HG02623 (cell line): Measurements from ENCODE around the gene GALNT16.
"Not testable (repeated sequence)": the region's sequence is repeated elsewhere in the genome, so short reads cannot be mapped to it uniquely, and the experiment has no call there.

Source experiments
- ATAC-seq: cut with Tn5 transposase; IDR thresholded peaks from one replicate; pipeline ENCODE4 v1.9.1; 2021; ENCODE audit warnings: moderate library complexity; ENCODE audit not compliant: unreplicated experiment

Gene GALNT16

DNA sequence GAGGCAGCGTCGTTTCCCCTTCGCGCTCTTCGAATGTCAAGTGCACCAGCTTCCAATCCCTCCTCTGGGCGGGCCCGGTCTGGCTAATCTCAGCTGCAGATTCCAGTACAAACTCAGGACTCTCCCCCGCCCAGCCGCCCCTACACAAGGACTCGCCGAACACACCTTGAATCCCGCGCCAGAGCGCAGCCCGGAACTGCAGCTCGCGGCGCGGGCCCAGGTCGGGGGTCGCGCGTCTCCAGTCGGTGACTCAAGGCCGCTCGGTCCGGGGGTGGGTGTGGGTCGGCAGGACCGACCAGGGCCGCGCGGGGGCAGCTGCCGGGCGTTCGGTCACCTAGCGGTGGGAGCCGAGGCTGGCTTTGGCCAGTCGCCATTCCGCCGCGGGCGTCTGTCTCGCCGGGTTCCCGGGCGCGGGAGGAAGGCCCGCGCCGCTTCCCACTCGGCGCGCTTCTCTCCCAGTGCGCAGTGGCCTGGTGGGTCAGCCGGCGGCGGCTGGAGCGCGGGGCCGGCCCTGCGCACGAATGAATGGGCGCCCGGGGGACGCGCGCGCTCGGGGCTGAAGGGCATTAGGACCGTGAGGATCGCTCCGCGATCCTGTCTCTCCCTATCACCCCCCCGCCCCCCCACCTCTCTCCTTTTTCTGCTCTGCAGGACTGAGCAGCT lies at the start of gene GALNT16:
Gene GALNT16 (plus strand): TSS at position 632 of the 663 bp plus-strand sequence. CDS start 133 bp downstream, outside the sequence.
- no peak for ATAC-seq

DNA sequence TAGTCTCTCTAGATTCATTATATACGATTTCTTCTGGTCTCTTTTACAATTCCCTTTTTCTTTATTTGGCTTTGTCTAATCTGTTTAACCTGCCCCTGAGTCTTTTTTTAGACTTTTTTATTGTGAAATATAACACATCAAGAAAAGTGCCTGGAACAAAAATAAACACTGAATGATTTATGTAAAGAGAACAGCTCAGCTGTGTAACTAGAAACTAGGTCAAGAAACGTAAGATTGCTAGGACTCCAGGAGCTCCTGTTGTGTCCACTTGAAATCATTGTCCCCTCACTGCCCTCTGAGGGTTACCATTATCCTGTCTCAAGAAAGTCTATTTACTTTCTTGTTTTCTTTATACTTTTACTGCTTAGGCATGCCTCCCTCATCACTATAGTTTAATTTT lies 45.6 kb upstream of the GALNT16 start:
- no peak for ATAC-seq

DNA sequence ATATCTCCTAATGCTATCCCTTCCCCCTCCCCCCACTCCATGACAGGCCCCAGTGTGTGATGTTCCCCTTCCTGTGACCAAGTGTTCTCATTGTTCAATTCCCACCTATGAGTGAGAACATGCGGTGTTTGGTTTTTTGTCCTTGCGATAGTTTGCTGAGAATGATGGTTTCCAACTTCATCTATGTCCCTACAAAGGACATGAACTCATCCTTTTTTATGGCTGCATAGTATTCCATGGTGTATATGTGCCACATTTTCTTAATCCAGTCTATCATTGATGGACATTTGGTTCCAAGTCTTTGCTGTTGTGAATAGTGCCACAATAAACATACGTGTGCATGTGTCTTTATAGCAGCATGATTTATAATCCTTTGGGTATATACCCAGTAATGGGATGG lies 42.3 kb upstream of the GALNT16 start:
- ATAC-seq: not testable (repeated sequence)

DNA sequence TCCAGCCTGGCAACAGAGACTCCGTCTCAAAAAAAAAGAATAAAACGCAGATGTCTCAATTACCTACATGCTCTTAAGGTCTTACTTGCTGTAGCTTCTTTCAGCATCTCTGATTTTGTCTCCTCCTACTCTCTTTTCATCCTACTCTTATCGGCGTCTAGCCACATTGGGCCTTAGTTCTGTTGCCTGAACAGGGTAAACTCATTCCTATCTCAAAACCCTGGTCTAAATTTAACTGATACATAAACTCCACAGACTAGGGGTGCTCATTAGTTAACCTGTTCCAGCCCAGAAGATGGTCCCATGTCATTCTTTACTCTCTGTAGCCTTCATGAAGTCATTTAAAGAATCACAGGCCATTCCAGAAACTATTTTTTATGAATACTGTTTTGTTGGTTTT lies 35.0 kb upstream of the GALNT16 start:
- ATAC-seq: no peak

DNA sequence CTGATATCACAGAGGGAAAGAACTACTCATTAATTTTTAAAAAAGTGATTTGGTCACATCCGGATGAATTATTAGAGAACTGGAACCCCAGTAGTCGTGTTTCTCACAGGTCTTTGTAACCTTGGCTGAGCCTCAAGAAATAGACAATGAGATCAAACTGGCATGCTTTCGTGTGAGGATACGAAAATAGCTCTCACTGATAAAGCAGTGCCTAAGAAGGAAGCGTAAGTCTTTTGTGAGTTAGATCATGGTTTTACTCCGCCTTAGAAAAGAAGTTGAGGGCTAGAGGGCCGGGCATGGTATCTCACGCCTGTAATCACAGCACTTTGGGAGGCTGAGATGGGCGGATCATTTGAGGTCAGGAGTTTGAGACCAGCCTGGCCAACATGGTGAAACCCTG lies 33.8 kb upstream of the GALNT16 start:
- ATAC-seq: no peak

DNA sequence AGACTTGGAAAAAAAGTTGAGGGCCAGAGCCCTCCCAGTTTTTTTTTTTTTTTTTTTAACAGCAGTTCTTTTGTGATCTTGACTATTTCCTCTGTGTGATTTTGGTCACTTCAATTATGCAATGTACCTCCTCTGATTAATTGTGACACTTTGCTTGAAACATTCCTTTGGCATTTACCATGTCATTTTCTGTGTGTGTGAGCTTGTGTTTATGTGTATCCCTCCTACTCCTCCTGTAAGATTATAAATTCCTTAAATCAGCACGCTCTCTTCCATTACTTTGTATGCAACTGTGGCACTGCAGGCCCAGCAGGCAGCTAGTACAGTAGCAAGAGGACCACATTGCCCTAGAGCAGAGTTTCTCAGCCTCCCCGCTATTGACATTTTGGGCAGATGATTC lies 33.2 kb upstream of the GALNT16 start:
- ATAC-seq: no peak

DNA sequence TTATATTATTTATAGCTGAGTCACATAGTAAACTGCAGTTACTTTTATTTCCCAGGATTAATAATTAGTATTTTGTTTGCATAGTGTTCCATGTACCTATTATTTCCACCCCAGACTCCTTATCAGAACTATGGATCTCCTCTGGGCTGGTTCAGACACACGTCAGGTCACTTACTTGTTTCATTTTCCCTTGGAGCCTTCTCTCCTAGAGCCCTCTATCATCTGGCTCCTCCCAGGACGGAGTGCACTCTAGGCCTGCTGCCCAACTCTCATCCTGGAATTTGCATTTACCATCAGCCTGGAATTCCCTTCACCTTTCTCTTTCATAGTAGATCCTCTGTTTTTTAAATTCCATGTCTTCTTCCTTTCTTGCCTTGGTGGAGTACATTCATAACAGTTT lies 28.5 kb upstream of the GALNT16 start:
- no peak for ATAC-seq

DNA sequence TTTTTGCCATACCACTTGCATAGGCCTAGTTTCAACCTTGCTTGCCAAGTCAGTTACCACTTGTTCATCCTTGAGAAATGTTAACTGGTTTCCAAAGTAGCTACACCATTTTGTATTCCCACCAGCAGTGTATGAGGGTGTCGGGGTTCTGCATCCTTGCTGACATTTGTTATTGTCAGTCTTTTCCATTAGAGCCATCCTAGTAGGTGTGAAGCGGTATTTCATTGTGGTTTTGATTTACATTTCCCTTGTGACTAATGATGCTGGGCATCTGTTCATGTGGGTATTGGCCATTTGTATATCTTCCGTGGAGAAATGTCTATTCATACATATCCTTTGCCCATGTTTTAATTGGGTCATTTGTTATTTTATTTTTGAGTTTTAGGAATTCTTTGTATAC lies 27.6 kb upstream of the GALNT16 start:
- ATAC-seq: no peak

DNA sequence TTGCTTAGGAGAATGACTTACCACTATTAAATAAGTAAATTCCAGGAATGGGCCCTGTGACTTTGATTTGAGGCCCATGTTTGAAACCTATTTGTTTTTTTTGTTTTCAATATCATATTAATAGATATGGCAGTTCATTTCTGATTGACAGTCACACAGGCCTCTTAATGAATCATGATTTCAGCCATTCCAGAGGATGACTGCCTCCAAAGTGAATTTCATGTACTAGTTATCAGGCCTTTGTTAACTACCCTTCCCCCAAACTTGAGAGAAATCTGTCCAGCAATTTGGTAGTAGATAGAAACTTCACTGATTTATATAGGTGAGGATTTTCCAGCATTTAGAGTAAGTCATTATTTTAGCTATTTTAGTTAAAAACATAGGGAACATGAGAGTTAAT lies 25.9 kb upstream of the GALNT16 start:
- no peak for ATAC-seq

DNA sequence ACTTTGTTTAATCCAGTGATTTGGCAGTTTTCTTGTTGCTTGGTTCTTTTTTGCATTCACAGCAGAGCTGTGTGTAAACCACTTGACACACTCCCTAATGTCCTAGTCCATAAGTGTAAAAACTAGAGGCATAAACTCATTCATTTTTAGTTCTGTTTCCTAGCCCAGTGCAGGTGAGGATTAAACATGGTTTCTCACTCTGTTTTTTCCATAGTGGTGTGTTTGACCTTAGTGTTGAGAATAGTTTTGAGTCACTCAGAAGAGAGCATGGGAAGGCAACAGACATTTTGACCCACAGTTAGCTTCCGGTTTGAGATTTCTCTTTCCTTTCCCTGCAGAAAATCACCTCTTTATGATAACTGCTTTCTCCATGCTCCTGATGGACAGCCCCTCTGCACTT lies 24.2 kb upstream of the GALNT16 start:
- ATAC-seq: no peak

DNA sequence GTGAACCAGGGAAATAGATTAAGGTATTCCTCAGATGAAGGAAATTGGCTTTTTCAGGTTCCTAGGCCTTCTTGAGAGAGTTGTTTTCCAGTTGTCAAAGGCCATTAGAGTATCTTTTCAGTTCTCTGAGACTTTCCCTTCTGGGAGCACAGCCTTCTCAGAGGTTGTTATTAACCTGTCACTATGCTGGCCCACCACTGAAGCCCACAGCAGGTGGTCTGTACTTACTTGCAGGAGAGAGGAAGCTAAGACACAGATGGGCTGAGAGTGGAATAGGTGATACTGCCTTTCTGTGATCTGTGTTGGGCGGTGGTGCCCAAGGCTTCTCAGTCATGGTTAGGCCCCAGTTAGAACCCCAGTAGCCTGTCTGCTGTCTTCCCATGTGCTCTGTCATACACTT lies 22.8 kb upstream of the GALNT16 start:
- no peak for ATAC-seq

DNA sequence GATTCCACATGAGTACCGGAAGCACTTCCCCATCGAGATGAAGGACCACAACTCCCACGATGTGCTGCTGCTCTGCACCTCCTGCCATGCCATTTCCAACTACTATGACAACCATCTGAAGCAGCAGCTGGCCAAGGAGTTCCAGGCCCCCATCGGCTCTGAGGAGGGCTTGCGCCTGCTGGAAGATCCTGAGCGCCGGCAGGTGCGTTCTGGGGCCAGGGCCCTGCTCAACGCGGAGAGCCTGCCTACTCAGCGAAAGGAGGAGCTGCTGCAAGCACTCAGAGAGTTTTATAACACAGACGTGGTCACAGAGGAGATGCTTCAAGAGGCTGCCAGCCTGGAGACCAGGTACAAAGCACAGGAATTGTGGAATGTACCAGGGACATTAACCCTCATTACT lies 22.4 kb upstream of the GALNT16 start:
- ATAC-seq: no peak

DNA sequence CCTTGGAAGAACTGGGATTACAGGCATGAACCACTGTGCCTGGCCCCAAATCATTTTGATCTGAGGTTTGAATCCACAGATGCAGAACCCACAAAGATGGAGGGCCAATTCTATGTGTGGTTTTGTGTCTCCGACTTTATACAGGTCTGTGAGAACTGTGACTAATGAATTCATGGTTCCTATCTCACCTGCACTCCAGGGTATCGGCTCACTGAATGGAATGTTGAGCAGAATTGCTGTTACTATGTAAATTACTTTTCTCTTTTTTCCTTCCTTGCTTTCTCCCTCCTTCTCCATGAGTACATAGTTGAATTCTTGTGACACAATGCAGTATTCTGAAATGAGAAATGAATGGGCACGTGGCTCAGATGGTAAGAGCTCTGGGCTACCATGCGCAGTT lies 21.1 kb upstream of the GALNT16 start:
- ATAC-seq: no peak

DNA sequence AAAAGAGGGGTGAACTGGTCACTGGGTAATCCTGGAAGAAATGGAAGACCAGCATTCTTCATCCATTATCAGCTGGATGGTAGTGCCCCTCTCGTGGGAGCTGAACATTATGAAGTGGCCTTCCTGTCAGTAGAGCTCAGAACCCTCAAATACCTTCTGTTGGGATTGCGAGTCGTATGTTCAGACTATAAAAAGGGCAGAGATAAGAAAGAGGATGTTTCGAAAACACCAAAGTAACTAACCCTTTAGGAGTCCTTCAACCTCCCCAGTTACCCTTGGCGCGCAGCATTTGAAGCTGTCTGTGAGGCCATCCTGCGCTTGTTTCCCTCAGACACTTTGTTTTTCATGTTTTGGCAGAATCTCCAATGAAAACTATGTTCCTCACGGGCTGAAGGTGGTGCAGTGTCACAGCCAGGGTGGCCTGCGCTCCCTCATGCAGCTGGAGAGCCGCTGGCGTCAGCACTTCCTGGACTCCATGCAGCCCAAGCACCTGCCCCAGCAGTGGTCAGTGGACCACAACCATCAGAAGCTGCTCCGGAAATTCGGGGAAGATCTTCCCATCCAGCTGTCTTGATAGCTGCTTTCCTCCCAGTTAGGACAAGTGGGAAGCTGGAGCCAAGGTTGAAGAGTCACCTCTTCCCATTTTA lies 19.3 kb upstream of the GALNT16 start:
- ATAC-seq: no peak

DNA sequence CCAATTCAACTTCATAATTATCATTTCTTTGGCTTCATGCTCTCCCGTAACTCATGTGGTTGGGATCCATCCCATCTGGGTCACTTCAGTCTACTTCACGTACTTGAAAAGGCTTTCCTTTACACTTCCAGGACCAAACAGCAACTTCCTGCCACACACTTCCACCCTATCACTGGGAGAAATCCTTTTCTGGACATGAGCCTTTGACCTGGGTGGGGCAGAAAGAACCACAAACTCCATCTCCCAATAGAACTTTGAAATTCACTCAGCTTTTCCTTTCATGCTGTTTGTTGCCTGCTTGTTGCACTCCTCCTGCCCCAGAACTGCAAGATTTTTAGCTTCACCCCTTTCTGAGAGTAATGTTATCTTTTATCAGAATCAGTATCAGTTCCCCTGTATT lies 18.4 kb upstream of the GALNT16 start:
- no peak for ATAC-seq

DNA sequence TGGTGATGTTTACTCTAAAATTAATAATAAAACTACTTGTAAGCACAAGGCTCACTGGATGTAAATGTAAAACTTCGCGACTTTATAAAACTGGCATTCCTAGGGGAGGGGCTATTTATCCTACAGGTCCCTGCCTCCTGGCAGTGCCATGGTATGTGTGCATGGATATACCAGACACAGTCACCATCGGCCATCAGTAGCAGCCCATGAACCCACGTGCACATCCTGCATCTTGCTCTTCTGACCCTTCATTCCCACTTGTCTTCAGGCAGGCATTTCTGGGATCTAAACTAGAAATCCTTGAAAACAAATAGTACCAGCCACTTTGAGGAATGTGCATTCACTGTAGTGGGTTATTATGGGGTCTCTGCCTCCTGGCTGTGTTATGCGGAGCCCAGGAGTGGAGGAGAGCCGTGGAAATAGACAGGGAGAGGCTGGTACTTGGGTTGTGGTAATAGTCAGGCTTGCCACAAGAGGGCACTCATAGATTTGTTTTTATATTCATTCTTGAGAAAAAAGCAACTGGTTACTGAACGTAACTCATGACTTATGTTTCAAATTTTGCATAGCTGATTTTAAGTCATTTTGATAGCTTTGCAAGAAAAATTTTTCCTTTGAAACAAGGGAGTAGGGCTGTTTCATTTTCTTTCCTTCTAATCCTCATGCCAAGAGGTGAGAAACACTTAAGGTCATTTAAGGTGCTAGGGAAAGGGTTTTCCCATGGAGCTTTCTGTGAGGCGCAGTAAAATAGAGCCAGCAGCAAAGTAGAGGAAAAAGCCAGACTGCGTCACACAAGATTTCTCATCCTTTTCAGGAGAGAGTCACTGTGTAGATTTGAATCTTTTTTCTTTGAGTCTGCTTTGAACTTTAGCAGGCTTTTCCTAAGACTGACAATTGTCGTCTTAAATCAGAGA lies 17.4 kb upstream of the GALNT16 start:
- ATAC-seq: no peak

DNA sequence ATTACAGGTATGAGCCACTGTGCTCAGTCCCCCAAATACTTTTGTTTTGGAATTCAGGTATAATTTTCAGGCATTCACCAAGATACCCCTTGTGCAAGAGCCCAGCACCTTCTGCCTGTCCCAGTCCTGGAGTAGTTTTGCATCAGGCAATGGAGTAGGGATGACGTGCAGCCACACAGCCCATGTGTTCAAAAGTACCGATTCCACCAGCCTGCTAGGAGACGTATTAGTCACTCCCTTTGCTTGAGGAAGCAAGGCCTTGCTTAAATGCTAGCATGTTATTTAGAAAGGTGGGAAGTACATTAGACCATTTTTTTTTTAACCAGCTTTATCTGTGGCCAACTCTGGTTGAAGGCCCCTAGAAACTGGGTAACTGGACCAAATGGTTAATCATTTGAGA lies 15.0 kb upstream of the GALNT16 start:
- ATAC-seq: no peak

DNA sequence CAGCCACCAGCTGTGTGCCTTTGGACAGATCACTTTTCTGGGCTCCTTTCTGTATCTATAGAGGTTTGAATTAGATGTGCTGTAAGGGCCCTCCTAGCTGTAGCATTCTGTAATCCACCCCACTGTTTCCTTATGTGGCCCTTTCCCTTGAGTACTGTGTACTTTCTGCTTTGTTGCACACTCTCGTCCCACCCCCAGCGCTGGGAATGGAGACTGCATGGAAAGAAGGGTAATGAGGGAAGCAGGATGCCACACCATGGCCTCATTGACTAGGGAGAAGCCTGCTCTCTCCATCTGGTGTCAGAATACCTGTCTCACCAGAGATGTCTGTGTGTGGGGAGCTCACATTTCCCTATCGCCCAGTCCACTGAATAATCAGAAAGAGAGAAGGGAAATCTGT lies 13.6 kb upstream of the GALNT16 start:
- no peak for ATAC-seq

DNA sequence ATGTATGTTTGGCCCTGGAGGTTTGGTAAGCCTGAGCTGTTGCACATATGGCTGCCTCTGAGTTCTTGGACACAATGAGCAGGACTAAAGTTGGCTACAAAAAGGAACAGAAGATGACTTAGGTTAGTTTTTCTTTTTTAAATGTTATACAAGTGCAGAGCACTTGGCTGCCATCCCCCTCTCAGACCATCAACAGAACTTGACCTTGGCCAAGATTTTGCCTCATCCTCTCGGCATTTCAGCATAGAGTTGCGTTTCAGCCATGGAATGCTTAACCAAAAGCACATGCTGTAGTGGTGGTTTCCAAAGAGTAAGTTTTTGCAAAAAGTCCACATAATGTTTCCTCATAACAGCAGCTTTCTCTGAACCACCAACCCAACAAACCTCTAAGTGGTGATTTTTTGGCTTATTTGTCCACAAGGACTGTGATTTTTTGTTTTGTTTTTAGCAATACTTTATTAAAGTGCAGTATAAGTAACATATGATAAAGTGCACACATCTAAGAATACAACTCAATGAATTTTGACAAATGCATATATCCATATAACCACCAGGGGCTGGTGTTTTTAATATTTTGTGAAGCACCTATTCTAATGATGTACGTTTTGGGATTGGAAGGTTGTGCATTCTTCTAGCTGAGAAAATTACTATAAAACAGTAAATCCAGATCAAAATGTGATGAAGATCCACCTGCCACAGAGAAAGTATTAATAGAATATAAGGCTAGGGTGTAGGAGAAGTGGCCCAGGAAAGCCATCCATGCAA lies 12.1 kb upstream of the GALNT16 start:
- ATAC-seq: no peak

DNA sequence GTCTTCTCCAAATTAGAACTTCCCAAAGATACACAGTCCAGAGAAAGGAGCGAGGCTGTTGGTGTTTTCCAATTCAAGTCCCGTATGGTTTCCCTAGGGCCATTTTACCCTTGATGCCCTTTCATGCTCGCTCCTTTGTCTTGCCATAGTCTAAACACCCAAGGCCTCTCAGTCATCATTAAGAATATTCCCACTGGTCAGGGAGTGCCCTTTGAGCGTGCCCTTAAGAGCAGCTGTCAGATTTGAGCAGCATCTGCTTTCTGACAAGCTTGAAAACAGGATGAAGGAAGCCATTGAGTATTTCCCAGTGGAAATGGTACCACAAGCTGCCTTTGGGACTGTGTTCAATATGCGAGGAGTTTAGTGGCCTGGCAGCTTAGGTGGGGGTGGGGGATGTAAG lies 10.4 kb upstream of the GALNT16 start:
- no peak for ATAC-seq

DNA sequence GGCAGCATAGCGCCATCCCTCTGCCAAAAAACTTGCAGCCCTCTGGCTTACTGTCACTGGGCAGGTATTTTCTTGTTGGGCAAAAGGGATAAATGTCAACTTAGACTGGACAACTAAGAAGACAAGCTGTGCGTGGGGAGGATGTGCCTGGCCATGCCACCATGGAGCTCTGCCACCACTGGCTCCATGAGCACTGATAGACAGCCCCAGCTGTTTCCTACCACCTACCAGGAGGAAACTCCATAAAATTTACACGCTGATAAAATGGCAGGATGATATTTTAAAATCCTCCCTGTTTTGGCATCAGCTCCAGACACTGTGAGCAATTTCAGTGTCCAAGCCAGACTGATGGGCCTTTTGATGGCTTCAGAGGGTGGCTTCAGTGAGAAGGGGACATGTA lies 7.1 kb upstream of the GALNT16 start:
- no peak for ATAC-seq
